ENCODE measurements around the gene MOGAT3.

The MOGAT3 gene

DNA sequence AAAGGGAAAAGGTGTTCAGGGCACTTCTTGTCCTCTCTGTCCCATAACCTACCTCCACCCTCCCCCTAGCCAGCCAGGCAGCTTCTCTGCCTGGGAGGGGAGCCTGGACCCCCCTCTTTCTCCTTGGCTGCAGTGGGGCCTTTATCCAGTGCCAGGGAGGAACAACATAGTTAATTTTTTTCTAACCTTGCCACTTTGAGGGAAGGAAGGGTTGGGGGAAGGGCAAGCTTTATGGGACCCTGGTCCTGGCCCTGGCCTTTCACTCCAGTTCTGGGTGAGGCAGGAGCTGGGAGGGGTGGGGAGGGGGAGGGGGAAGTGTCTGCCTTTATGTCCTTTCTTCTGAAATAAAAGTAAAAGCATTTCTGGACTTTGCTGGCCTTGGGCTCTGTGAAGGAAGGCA lies 39.9 kb downstream of the MOGAT3 start:
- no peak for DNase-seq

DNA sequence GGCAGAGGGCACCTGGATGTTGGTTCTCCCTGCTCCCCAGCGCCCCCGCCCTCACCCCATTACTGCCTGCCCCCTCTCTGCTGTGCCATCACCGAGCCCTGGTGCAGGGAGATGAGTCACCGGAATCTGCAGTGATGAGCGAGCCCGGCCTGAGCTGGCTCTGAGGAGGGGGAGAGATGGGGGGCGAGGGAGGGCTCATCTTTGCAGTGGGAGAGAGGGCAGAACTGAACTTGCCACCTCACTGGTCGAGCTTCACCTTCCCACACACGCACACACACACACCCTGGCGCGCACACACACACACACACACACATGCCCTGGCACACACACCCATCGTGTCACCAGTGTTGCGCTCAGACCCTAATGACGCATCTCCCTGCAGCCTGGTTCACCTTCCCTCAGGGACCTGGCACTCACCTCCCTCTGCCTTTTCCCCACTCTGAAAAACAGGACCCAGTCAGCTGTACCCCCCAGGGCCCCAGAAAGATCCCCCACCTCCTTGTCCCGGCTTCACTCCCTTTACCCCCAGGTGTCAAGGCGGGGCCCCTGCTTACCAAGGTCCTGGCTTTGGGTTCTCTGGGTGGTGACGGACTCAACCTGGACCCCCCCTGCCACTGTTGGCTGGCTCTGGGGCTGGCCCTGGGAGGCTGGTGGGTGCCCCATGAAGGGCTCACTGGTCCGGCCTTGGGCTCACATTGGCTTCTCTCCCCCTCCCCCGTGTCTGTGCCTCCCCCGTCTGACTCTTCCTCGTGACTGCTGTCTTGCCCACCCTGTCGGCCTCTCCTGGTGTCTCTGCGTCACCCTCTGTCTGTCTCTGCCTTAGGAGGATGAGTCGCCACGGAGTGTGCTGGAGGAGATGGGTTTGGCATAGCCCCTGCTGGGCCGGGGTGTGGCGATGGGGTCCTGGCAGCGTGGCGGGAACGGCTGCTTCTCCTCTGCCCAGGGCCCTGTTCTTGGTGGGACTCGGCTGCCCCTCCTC lies 40.9 kb downstream of the MOGAT3 start:
- DNase-seq = no peak

DNA sequence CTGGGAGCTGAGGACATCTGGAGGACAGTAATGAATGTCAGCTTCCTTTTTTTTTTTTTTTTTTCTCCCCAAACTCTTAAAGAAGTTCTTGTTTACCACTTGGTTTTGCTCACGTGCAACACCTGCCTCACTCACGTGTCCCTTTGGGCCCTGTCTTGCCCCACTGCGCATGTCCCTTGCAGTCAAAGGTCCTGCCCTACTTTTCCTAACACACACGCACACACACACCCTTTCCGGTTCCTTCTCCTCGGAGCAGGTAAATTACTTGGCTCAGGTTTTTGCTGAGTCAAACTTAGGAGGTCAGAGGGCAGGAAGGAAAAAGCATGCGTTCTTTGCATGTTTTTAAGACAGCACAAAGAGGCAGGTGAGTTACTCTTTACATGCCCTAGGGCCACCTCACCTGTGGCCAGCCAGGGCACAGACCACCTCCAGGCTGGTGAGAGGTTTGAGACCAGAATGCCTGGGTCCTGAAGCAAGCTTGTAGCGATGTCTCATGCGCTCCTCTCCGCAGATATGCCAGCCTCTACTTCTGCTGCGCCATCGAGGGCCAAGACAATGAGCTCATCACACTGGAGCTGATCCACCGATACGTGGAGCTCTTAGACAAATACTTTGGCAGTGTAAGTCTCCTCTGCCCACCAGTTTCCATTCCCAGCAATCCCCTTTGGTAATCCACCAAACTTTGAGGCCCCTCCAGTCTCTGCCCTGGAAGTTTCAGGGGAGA lies 43.8 kb downstream of the MOGAT3 start:
- DNase-seq = no peak

- DNase-seq = no peak
These were observed 44.6 kb downstream of the MOGAT3 start for GRCh38 chr7:101156277-101156676.

DNA sequence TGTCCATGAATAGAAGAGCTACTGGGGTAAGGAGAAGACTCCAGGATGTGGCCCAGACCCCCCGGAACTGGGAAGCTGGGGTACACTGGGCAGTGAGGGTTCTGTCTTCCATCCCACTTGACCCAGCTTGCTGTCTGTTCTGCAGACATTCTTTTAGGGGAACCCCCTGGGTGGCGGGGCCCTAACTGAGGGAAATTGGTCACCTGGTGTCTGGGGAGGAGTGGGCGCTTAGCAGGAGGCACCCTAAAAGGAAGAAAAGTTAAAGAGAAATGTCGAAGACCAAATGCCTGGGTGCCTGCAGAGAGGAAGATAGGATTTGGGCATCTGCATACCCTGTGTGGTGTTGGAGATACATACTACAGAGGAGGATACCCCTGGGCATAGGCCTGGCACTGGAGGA lies 45.5 kb downstream of the MOGAT3 start:
- no peak for DNase-seq

- DNase-seq = no peak
These were observed 46.1 kb downstream of the MOGAT3 start for GRCh38 chr7:101154693-101155102.

DNA sequence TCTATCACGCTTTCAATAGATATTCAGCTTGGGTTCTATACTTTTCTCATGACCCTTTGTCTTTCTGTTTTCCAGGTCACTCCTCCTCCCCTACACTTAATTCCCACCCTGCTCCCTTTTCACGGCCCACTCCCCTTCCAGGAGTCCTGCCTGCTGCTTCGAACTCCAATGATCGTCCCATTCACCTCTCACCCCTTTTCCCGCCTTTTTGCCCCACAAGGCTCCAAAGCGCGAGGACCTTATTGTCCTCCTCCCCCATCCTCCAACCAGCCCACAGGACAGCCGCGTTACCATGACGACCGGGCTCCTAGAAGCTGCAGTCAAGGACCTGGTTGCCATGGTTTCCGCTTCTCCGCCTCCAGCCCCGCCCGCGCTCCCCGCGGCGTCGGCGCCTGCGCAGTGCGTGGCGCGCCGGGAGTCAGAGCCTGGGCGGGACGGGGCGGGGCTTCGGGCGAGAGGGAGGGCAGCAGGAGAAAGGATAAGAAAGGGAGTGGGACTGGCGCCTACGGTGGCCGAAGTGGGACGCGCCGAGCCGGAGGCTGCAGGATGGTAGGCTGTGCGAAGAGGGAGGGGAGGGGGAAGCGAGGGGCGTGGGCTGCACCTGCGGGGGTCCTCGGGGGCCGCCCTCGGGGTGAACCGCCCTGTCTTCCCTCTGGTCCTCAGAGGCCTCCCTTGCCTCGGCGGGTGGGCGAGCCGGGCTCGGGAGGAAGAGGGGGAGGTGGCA lies 46.7 kb downstream of the MOGAT3 start, which contains the start of gene AP1S1:
Gene AP1S1, plus strand, starts transcription at position 508 of the 724 bp plus-strand sequence. Its CDS starts 39 bp downstream, at position 547.
- peak; percentile 77 to 97 (median 84) for DNase-seq

- DNase-seq = no peak
These were observed 48.8 kb downstream of the MOGAT3 start for GRCh38 chr7:101151908-101152651.

Data from T-helper 2 cell (primary cell).